HG03196 (cell line): ENCODE data around the gene WIF1.

Experiments used
- ATAC-seq: cut with Tn5 transposase; IDR thresholded peaks from one replicate; pipeline ENCODE4 v1.9.1; 2021; ENCODE audit not compliant: unreplicated experiment

The WIF1 gene

GRCh38 chr12:65122703-65123102 lies 1.6 kb upstream of the WIF1 start:
- ATAC-seq: no peak

DNA sequence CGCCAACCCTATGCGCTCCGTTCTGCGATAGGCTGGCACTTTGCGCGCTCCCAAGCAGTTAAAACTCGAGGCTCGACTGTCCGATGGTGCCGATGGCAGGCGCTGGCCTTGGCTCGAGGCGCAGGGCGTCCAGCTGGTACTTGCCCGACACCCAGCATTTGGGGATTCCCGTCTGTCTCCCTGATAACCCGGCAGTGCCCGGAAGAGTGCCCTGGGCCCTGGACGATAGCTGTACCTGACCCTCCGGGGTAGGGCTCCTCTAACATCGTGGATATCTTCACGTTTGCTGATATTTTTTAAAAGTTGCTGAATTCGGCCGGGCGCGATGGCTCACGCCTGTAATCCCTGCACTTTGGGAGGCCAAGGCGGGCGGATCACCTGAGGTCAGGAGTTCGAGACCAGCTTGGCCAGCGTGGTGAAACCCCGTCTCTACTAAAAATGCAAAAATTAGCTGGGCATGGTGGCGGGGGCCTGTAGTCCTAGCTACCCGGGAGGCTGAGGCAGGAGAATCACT lies 908 bp upstream of the WIF1 start:
- ATAC-seq: no peak

GRCh38 chr12:65119063-65119462 lies 2.0 kb downstream of the WIF1 start:
- ATAC-seq: no peak

- no peak for ATAC-seq
Measured at GRCh38 chr12:65113621-65114035, 7.5 kb downstream of the WIF1 start.

DNA sequence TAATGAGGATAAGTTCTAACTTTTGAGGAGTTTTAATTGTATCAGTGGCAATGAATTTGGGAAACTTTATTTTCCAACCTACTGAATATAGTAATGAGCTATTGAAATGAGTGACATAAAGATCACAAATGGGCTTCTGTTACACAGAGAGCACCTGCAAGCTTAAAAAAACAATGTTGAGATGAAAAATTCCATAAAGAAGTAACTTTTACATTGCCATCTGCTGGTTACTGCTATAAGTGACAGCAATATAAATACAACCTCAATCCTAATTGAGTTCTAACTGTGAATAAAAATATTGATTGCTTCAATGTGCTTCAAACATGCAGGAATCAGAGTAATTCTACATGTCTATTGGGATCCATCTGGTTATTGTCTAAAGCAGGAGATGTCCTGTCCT lies 14.2 kb downstream of the WIF1 start:
- ATAC-seq: no peak

DNA sequence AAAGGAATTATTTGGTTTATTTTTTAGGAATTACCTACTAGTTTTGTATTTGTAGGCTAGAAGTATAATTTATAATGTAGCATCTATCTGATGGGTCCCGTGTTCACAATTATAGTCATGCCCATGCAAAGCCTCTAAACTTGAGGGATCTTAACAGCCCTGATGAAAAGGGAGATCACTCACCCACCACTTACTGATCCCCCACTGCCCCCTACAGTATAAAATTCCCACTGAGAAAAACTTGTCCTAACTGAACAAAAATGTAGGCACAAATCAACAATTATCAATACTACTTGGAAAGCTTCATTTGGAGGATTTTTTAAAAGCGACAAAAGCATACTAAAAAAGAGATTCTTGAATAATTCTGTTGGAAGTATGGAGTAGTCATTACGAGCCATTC lies 21.0 kb downstream of the WIF1 start:
- no peak for ATAC-seq

- no peak for ATAC-seq
Measured at GRCh38 chr12:65099182-65099581, 21.9 kb downstream of the WIF1 start.

- ATAC-seq: no peak
Measured at GRCh38 chr12:65098364-65098763, 22.7 kb downstream of the WIF1 start.

- ATAC-seq: no peak
Measured at GRCh38 chr12:65094722-65095121, 26.4 kb downstream of the WIF1 start.

DNA sequence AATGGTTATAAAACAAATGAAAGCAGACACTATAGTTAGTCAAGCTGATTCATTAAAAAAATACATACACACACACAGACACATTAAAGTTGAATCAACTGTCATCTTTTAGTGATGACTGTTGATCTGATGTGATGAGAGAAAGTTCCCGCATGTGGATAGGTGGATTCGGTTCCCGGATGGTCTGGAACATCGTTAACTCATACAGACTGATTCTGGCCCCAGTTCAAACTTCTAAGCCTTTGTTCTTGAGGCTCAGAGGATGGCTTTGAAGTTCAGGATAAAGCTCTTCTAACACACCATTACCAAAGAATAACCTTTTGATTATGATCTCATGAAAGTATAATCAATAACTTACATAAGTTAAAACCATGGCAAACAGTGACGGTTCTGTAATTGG lies 27.5 kb downstream of the WIF1 start:
- no peak for ATAC-seq

- no peak for ATAC-seq
Measured at GRCh38 chr12:65090461-65090860, 30.6 kb downstream of the WIF1 start.

DNA sequence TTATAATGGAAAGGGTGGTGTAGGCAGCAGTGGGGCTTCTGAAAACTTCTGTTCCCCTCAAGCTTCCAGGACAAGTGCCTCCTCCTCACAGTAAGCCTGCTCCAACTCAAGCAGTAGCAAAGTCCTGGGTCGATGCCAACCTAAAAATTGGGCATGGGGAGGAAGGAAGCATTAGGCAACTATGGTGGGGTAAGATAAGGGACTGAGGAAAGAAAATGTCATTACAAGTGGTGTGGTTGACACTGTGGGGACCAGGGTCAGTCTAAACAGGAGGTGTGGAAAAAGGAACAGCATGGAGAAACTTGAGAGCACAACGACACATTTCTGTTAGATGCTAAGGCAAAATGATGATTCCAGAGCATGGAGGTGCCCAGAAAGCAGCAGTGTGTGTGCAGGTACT lies 34.9 kb downstream of the WIF1 start:
- no peak for ATAC-seq

- no peak for ATAC-seq
Measured at GRCh38 chr12:65084579-65084978, 36.5 kb downstream of the WIF1 start.

DNA sequence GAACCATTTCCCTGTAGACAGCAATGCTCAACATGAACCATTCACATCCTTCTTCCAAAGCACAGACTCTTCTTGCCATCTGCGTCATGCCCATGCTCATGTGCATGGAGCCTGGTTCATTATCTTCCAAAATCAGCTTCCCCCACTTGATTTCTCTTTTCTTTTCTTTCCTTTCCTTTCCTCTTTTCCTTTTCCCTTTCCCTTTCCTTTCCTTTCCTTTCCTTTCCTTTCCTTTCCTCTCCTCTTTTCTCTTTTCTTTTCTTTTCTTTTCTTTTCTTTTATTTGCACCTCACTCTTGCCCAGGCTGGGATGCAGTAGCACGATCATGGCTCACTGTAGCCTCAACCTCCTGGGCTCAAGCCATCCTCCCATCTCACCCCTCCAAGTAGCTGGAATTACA lies 37.5 kb downstream of the WIF1 start:
- ATAC-seq: no peak

GRCh38 chr12:65082406-65082805 lies 38.7 kb downstream of the WIF1 start:
- no peak for ATAC-seq

GRCh38 chr12:65081496-65081895 lies 39.6 kb downstream of the WIF1 start:
- no peak for ATAC-seq

- no peak for ATAC-seq
Measured at GRCh38 chr12:65074932-65075331, 46.2 kb downstream of the WIF1 start.

DNA sequence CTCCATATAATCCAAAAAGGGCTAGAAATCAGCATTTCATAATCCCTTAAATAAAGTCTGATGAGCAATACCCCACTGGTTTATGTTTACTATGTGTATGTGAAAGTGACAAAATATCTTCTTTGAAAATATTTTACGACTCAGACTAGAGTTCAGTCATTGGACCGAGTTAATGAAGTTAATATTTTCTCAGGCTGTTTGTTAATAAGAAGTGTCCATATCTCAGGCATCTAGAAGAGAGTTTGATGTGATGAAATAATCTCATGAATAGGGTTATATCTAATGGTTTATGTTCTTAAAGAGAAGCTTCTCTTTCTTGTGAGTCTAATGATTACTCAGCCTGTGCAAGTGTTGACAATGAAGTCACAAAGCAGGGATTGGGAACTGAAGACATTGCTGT lies 51.8 kb downstream of the WIF1 start:
- ATAC-seq: no peak

- ATAC-seq: no peak
Measured at GRCh38 chr12:65067383-65067782, 53.7 kb downstream of the WIF1 start.

- ATAC-seq: no peak
Measured at GRCh38 chr12:65055859-65056258, 65.2 kb downstream of the WIF1 start.

DNA sequence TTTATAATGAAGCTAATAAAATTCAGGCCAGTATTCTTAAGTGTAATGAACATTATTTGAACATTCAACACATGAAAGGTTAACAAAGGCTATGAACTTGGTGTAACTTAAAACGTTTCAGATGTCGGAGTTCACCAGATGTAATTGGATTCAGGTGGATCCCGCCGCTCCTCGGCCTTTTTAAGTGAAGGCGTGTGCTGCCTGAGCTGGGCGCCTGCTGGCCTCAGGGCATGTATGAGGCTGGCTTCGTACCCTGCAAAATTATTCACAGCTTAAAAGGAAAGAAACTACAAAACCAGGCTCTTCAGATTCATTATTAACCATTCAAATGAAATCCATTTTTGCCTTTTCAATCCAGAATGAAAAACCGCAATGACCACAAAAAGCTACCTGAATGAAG lies 69.9 kb downstream of the WIF1 start:
- no peak for ATAC-seq

DNA sequence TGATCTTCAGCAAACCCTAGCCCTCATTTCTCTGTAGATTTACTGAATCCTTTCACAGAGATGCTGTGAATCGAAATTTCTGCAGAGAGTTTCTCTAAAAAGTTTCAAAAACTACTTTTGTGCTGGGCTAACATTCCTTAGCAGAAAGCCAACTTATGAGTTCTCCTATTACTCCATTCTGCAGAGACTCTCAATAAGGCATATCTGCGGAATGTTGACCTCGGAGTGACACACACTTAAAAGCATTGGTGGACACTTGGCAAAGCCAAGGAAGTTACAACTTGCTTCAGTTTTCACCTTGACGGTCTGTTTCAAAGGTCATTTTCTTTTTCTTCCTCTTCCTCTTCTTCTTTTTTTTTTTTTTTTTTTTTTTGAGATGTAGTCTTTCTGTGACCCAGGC lies 75.8 kb downstream of the WIF1 start:
- no peak for ATAC-seq

- ATAC-seq: no peak
Measured at GRCh38 chr12:65039301-65039700, 81.8 kb downstream of the WIF1 start.

DNA sequence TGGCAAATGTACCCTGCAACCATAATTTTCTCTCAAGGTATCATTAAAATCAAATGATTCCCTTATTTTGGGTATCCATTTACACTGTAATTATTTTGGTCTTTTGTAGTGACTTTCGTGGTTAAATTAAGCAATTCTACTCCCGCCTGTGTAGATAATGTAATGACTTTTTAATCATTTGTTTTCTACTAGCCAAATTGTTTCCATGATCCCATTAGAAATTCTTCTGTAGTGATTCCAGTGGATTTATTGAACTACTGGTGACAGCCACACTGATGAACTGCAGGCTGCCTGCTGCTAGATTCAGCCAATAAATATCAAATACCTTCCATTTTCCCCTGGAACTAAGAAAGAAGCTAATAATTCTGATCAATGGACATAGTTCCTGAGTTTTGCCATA lies 96.0 kb downstream of the WIF1 start:
- no peak for ATAC-seq
